ENCODE results near the gene C1orf35. TPM values are rescaled to one million over a fixed set of nuclear protein-coding genes. Genes with fewer than 3 reads are reported as not detected.

Gene C1orf35
- total and polyA plus RNA-seq, 2 experiments from 2014 or later = 14.0 to 67.6 TPM

GRCh38 chr1:228105270-228105995, 2.3 kb upstream of the C1orf35 start:
- Histone ChIP-seq H2AFZ (no peak overlapping the region), H3K4me3 (no peak overlapping the region), H3F3A (replicated peaks; ENCODE audit: low read depth) (0 out of 2 replicates have a peak, but pooled peaks cover 2% of the 10 kb centered on the region), H3K27ac (ENCODE audit: low read depth) (no peak overlapping the region), H3K36me3 (ENCODE audit: insufficient read depth) (no peaks in the 10 kb centered on the region), H3K9me2 (ENCODE audit: insufficient read depth) (no peaks in the 10 kb centered on the region), H4K20me1 (replicated peaks; ENCODE audit: insufficient read depth) (no peaks in the 10 kb centered on the region; the same call in 1 of the 2 replicates), H3K4me2 (no peak overlapping the region), H3K79me2 (replicated peaks; ENCODE audit: insufficient read depth) (peaks cover 8% of the 10 kb centered on the region), H3K4me1 (ENCODE audit: insufficient read depth) (peaks cover 7% of the 10 kb centered on the region; the same call in 1 of the 2 replicates), H3K27me3 (ENCODE audit: insufficient read depth) (peaks cover 8% of the 10 kb centered on the region; the same call in 1 of the 2 replicates)
- Mint-ChIP-seq H3K36me3 (ENCODE audit: low read depth) (peaks cover 18% of the 10 kb centered on the region), H3K27me3 (ENCODE audit: insufficient read depth, low read depth, poor library complexity) (peaks cover 28% of the 10 kb centered on the region), H3K4me3 (no peak overlapping the region), H3K9me3 (no peaks in the 10 kb centered on the region; the same call in 1 of the 3 replicates), H3K4me1 (peaks cover 20% of the 10 kb centered on the region), H3K27ac (no peak overlapping the region)
- TF ChIP-seq ZNF331 (CRISPR knock-in tag; IDR thresholded peaks at IDR 0.05; ENCODE audit: low read depth) = no peak
- TF ChIP-seq EZH2 (IDR thresholded peaks at IDR 0.05; ENCODE audit: low read depth, unreplicated experiment) = no peak
- no peak for TF ChIP-seq ZNF462 (CRISPR knock-in tag; IDR thresholded peaks at IDR 0.05)
- TF ChIP-seq NANOG (IDR thresholded peaks at IDR 0.05; ENCODE audit: borderline replicate concordance) = no peak
- TF ChIP-seq JUNB (IDR thresholded peaks at IDR 0.05; ENCODE audit: unreplicated experiment) = no peak
- no peak for TF ChIP-seq REST (IDR thresholded peaks at IDR 0.05; ENCODE audit: unreplicated experiment)
- TF ChIP-seq CREB1 (CRISPR knock-in tag; IDR thresholded peaks at IDR 0.05; ENCODE audit: low read depth) = no peak
- no peak for TF ChIP-seq ZNF114 (CRISPR knock-in tag; IDR thresholded peaks at IDR 0.05)
- TF ChIP-seq ETS1 (IDR thresholded peaks at IDR 0.05) = no peak
- no peak for TF ChIP-seq POLR2AphosphoS5 (IDR thresholded peaks at IDR 0.05; ENCODE audit: low read depth)
- TF ChIP-seq EZH2phosphoT487 (IDR thresholded peaks at IDR 0.05; ENCODE audit: unreplicated experiment) = no peak
- ATAC-seq = no peak
- no peak for DNase-seq (ENCODE audit: low spot score)
